ENCODE results near the gene MACF1.
"Not testable (repeated sequence)": the region's sequence is repeated elsewhere in the genome, so short reads cannot be mapped to it uniquely, and the experiment has no call there.

MACF1 gene

DNA sequence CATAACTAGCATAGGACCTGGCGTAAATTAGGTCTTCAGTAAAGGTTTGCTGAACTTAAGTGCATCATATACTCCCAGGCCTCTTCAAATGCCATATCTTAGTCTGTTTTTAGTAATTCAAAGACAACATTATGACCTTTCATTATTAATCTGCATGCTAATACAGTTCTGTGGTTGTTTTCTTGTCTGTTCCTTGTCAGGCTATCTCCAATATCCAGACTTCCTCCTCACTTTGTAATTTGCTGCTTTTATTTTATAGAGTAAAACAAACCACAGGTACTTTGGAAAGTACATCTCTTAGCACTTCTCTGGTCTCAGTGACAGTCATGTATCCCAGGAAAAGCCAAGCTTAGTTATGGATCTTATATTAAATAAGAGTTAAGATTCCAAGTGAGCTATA is 221.9 kb downstream of the MACF1 start:
- DNase-seq, result no peak

DNA sequence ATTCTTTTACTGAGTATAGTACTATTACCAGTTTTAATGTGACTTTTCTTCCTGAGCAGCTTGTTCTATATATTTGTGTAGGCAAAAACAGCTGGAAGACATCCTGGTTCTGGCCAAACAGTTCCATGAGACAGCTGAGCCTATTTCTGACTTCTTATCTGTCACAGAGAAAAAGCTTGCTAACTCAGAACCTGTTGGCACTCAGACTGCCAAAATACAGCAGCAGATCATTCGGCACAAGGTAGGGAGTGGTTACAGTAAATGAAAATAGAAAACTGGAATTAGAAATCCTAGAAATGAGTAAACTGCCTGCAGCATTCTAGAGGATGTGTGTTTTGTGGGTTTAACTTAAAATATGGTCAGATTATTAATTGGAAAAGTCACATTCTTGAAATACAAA is 222.9 kb downstream of the MACF1 start:
- no peak for DNase-seq

DNA sequence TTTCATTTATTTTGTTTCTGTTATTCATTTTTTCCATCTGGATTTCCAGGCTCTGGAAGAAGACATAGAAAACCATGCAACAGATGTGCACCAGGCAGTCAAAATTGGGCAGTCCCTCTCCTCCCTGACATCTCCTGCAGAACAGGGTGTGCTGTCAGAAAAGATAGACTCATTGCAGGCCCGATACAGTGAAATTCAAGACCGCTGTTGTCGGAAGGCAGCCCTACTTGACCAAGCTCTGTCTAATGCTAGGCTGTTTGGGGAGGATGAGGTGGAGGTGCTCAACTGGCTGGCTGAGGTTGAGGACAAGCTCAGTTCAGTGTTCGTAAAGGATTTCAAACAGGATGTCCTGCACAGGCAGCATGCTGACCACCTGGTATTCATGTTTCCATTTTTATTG is 223.4 kb downstream of the MACF1 start:
- DNase-seq, result no peak

DNA sequence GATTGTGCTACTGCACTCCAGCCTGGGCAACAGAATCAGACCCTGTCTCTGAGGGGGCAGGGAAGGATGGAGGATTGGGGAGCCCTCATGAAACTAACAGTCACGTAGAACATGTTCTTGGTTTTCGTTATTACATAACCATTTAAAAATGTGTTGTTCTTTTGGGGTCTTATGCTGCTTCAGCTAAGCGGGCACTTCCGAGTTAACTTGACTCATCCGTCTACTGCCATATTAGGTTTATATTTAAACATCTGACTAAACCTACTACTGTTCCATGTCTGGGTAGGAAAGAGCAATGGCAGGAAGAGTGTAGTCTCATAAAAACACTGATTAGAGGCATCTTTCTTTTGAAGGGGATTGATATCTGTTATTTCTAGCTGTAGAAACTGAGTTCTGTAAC is 227.4 kb downstream of the MACF1 start:
- no peak for DNase-seq

DNA sequence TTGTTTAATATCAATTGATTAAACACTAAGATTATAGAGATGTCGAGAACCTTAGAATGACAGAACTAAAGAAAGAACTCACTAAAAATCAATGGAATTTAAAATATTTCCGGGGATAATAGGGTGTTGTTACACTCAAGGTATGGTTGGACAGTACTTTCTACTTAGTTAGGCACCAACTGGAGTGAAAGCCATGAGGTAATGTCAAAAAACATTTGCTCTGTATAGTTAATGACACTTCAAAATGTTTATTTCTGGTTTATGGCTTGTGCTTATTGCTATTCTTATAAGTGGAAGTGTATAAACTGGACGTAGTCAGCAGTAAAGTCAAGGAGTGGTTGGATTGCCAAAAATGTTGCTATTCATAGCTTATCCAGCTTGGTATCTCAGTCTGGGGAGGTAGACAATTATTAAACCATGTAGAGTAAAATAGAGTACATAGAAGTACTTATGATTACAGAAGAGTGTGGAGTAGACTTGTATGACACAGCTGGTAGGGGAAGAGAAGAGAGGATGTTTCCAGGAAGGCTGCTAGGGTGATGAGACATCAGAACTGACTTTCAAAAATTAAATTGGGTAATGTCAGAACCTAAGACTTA is 230.4 kb downstream of the MACF1 start:
- no peak for DNase-seq

DNA sequence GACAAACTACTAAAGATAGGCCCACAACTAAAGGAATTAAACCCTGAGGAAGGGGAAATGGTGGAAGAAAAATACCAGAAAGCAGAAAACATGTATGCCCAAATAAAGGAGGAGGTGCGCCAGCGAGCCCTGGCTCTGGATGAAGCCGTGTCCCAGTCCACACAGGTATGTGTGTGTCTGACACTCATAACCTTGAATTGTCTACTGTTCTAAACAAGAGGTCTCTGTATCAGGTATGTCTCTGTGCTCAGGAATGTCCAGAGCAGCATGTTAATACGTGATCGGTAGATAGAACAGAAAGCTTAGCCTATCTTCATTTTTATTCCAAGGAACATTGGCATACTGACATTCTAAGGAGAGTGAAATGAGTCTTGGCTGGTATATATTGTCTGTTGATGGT is 231.1 kb downstream of the MACF1 start:
- no peak for DNase-seq

DNA sequence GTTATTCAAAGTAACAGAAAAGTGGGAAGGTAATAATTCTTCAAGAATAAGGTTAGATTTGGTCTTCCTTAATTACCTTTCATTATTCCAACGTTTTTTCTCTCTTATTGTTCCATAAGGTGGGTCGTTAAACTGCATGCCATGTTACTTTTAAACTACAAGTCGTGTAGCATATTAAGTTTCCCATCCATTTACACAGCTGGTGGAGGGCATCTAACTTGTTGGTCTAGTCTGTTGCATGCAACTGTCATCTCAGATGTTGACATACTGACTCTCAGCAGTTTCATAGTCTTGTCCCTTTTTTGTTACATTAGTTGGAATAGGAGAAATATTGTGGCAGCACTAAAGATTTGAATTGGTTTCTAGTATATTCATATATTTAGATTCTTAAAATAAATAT is 232.3 kb downstream of the MACF1 start:
- no peak for DNase-seq

DNA sequence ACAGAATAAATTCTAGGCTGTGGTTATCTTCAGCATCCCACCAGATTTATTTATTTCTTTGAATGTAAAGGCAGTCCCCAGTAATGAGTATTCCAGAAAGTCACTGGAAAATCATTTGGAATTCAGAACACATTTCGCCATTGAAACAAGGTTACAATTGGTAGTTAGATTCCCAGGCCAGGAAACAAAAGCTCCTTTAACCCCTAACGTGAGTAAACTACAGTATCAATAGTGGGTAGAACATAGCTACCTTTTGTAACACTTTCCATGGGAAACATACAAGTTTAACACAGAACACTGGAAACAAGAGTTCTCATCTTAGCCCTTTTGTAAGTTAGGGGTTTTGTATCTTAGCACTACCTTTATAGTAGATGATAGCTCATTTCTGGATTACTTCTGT is 233.5 kb downstream of the MACF1 start:
- no peak for DNase-seq

DNA sequence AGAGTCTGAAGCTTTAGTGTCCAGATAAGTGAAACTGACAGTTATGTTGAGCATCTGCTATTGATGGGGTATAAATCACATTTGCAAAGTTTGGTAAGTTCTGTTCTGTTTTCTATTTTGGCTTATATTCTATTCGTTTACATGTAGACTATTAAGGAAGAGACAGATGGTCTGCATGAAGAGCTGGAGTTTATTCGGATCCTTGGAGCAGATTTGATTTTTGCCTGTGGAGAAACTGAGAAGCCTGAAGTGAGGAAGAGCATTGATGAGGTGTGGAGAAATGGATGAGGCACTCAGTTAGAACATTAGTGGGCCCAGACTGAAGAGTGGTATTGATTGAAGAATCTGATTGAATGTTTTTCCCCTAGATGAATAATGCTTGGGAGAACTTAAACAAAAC is 236.4 kb downstream of the MACF1 start:
- no peak for DNase-seq

DNA sequence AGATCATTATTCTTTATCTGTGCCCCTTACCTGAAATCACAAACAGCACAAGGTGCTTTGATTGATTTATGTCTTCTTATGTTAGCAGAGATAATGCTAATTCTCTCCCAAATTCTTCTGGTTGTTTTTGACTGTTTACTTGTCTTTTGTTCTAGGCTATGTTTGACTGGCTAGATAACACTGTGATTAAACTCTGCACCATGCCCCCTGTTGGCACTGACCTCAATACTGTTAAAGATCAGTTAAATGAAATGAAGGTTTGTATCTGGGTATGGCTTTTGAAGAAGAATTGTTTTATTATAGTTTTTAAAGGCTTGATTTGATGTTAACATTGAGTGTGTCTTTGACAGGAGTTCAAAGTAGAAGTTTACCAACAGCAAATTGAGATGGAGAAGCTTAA is 237.3 kb downstream of the MACF1 start:
- no peak for DNase-seq

DNA sequence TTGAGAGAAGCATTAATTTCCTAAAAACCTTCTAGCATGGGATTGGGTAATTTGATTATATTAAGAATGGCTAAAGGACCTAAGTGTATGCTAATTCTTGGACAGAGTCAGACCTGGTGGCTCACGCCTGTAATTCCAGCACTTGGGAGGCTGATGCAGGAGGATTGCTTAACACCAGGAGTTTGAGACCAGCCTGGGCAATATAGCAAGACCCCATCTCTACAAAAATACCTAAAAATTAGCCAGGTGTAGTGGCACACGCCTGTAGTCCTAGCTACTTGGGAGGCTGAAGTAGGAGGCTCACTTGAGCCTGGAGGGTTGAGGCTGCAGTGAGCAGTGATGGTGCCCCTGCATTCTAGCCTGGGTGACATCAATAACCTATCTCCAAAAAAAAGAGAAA is 241.1 kb downstream of the MACF1 start:
- DNase-seq, result no peak

DNA sequence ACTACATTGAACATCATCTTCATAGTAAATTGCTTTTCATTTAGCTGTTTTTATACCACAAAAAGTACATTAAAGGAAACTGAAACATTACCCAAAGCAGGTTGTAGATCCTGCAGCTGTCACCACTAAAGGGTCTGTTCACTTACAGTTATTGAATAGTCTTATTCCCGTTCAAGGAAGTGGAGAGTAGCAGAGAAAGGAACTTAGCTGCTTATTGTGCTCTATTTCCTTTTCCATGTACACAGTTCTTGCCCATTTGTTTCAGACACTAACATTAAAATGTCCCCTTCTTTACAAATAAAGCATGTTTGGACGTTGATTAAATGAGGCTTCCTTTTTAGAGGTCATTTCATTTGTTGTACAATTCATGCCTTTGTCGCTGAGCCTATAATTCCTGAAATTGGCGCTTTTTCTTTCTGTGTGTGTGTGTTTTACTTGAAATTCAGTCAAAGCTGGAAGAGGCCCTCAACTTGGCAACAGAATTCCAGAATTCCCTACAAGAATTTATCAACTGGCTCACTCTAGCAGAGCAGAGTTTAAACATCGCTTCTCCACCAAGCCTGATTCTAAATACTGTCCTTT is 242.6 kb downstream of the MACF1 start:
- DNase-seq, result no peak

DNA sequence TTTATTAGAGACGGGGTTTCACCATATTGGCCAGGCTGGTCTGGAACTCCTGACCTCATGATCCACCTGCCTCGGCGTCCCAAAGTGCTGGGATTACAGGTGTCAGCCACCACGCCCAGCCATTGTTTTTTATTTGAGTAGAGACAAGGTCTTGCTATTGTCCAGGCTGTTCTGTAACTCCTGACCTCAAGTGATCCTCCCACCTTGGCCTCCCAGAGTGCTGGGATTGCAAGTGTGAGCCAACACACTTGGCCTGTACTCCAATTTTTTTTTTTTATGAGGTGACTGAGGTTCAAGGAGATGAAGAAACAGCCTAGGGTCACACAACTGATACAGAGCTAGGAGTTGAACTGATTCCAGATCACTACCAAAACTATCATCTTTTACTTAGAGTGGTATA is 245.5 kb downstream of the MACF1 start:
- DNase-seq, result not testable (repeated sequence)

DNA sequence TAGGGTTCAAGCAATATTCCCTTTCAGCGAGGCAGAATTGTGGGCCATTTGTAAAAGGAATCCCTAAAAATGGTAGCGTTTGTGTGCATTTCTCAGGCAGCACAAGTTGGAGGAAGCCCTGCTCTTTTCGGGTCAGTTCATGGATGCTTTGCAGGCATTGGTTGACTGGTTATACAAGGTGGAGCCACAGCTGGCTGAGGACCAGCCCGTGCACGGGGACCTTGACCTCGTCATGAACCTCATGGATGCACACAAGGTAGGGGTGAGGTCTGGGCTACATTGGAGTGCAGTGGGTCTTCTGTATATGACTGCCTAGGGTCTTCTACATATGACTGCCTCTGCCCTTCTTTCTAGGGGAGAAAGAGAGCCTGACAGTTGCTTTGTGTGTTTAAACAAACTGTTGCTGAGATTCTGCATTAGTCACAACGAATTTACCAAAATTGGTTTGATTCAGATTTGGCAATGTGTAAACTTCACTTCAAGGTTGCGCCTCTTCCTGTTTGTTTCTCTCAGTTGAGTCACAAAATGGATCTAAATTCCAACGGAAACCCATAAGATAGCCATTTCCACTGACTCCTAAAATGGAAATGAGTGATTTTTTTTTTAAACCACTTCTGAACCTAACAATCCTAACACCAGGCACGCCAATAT is 246.6 kb downstream of the MACF1 start:
- DNase-seq, result no peak

DNA sequence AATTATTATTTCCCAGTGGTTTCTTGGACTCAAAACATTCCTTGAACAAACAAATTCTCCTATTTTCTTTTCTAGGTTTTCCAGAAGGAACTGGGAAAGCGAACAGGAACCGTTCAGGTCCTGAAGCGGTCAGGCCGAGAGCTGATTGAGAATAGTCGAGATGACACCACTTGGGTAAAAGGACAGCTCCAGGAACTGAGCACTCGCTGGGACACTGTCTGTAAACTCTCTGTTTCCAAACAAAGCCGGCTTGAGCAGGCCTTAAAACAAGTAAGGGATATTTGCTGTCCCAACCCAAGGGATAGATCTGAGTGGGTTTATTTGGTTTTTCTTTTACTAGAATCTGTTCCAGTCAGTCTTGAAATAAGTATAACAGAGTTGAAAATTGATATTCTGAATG is 247.6 kb downstream of the MACF1 start:
- no peak for DNase-seq

DNA sequence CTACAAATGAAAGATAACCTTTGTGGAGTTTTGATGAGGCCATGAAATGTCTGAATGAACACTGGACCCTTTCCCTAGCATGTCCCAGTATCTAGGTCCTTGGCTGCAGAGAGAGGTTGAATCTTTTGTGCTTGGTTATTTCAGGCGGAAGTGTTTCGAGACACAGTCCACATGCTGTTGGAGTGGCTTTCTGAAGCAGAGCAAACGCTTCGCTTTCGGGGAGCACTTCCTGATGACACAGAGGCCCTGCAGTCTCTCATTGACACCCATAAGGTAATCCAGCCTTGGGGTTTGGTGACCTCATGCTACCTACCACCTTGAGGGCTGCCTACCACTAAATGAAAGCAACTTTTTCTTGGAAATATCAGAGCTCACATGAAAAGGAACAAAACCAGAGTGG is 248.0 kb downstream of the MACF1 start:
- DNase-seq, result no peak

DNA sequence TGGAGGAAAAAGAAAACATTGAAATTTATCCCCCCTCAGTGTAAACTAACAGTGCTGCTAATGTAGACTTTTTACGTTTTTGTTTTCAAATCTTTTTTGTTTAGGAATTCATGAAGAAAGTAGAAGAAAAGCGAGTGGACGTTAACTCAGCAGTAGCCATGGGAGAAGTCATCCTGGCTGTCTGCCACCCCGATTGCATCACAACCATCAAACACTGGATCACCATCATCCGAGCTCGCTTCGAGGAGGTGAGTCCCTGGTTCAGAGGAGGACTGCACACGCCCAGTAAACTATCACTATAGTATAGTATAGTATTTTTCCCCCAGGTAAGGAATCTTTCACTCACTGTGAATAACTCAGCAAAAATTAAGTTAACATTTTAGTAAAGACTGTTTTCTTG is 249.1 kb downstream of the MACF1 start:
- no peak for DNase-seq

DNA sequence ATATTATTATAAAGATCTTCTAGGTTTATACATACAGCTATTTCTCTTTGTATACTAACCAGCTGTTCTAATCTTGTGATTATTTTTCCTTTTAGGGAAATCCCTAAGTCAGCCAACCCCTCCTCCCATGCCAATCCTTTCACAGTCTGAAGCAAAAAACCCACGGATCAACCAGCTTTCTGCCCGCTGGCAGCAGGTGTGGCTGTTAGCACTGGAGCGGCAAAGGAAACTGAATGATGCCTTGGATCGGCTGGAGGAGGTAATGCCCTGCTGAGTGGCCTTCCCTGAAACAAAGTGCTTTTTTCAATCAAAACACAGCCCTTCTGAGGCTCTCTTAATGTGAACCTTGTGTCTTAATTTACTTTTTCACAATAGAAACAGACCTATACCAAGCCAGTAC is 254.5 kb downstream of the MACF1 start:
- DNase-seq, result no peak

DNA sequence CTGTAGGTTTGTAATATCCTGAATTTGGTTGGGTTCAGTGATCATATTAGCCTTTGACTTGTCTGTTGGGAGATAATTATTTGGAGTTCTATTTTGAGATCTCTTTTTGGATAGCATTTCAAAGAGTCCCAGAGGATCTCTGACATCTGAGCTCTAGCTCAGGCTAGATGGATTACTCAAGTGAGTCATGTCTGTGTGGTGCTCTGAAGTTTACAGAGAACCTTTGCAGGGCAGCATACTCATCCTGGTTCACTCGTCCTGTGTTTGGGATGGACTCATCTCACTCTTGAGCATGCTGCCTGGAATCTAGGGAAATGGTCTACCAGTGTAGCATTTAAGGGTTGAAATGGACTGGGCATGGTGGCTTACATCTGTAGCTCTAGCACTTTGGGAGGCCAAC is 257.6 kb downstream of the MACF1 start:
- no peak for DNase-seq

DNA sequence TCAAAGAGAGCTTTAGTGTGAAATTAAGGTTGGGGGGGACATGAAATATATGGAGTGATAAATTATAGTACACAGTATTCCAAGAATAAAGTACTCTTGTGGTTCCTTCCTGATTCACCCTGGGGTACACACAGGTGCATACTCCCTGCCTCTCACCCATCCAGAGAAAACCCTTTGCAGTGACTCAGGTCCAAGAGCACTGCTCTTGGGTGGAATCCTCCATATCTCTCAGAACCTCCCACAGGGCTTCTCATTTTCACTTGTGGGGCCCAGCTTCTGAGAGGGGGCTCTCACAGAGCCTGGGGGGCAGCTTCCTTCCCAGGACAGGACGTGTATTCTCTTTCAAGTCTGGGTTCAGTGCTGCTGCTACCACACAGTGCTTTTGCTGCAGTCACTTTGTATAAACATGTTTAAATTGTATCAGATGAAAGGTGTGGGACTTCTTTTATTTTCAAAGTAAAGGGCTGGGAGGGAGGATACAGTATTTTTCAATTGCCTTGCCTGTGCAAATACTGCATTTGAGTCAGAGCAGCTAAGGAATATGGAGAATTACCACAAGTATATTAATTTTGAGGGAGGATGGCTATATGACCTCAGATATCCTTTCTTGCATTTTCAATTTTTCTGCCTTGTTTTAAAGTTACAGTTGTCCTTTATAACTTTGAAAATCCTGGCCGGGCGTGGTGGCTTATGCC is 262.1 kb downstream of the MACF1 start:
- no peak for DNase-seq

DNA sequence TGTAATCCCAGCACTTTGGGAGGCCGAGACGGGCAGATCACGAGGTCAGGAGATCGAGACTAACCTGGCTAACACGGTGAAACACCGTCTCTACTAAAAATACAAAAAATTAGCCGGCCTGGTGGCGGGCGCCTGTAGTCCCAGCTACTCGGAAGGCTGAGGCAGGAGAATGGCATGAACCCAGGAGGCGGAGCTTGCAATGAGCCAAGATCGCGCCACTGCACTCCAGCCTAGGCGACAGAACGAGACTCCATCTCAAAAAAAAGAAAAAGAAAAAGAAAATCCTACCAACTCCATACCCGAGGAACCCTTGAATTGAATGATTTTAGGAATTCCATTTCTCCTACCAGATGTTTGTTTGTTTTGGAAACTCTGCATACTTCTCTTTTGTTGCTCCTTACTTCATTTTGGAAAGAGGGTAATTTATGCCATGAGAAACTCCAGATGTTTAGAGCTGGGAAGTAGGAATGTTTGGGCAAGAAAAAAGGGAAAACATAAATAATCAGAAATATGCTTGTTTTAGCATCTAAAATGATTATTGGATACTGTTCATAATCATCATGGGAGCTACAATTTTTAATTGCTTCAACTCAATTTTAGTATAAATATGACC is 262.7 kb downstream of the MACF1 start:
- not testable (repeated sequence) for DNase-seq

DNA sequence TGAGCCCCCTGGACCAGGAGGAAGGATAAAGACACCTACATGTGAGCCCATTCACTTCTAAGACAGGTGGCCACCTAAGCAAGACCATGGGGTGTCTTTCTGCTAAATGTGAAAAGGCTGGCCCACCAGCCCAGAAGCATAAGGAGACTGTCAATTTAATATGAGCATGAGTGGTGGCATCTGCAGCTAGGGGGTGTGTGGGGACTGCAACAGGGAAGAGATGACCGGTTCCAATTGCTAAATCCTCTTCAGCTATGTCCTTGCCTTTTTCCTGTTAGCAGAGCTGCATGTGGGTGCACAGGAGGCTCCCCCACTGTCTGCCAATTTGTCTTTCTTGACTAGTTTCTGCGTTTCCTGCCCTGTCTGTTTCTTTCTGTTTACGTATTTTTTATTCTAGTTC is 264.7 kb downstream of the MACF1 start:
- no peak for DNase-seq

DNA sequence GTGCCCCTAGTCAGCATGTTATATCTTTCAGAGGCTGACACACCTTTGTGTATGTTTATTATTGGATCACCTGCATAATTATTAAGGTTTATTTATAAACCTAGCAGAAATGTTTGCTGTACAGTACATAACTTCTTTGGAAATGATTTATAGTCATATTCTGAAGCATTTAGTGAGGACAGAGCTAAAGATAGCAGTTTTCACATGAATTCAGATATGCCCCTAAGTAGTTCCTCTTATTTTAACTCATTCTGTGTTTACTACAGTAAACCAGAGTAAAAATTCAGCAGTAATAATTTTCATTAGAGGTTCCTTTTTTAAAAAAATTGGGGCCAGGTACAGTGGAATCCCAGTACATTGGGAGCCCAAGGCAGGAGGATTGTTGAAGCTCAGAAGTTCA is 265.5 kb downstream of the MACF1 start:
- no peak for DNase-seq

DNA sequence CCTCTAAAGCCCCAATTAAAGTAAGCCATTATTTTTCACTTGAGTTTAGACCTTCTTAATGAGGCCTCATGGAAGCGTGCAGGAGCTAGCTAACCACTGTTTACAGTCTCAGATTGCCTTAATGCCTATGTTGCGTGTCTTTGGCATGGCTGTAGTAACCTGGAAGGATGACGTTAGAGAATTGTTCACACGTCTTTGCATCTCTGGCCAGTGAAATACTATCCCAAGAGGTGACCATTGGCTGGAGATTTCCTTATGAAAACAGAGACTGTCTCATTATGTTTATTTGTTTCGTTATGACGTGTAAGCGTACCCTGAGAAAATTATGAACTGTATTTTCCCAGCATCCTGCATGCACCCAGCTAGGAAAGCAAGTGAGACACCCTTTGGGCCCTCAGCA is 268.3 kb downstream of the MACF1 start:
- DNase-seq, result no peak
